A673 (cell line): ENCODE results near the gene CBX5. TPM values are rescaled to one million over a fixed set of nuclear protein-coding genes. Genes with fewer than 3 reads are reported as not detected.
"Not testable (repeated sequence)": the region's sequence is repeated elsewhere in the genome, so short reads cannot be mapped to it uniquely, and the experiment has no call there.

Experiments
- BruUV-seq: library from RNA; stranded (reverse); fragments of 400-500 nt; replicated peaks from 2 replicates; lab custom pipeline; 2021; lab: Mats Ljungman, UMichigan
- CTCF ChIA-PET: fragments of 300-600 bp; sonication (Branson Sonifier 250); formaldehyde crosslinking; loops from one replicate; lab custom pipeline; 2022; ENCODE audit warnings: antibody characterized with exemption; lab: Charles Lee
- POLR2A ChIA-PET: fragments of 300-600 bp; sonication (Branson Sonifier 250); formaldehyde crosslinking; loops from one replicate; lab custom pipeline; 2022; ENCODE audit warnings: antibody characterized with exemption; ENCODE audit not compliant: low non-redundant PET; lab: Charles Lee
- DNase-seq: peaks from one replicate; pipeline ENCODE4 v3.0.0-alpha.2; 2015; ENCODE audit warnings: low spot score
- H3K27ac ChIP-seq: fragments of 200-600 bp; sonication (generic); 2 replicates; pipeline ENCODE4 v1.5.1; 2016; ENCODE audit warnings: mixed run types, low read depth, mild to moderate bottlenecking, mixed read lengths, antibody characterized with exemption, low read length; ENCODE audit not compliant: poor library complexity, severe bottlenecking
- H3K27me3 ChIP-seq: fragments of 200-600 bp; sonication (generic); replicated peaks from 2 replicates; pipeline ENCODE4 v1.6.1; 2017; ENCODE audit warnings: mixed run types, low read depth, mild to moderate bottlenecking, mixed read lengths, antibody characterized with exemption, low read length; ENCODE audit not compliant: insufficient read depth, poor library complexity
- H3K36me3 ChIP-seq: fragments of 200-600 bp; sonication (generic); 2 replicates; pipeline ENCODE4 v1.6.1; 2016; ENCODE audit warnings: mixed run types, mild to moderate bottlenecking, mixed read lengths, antibody characterized with exemption, low read length; ENCODE audit not compliant: insufficient read depth, poor library complexity, severe bottlenecking
- H3K4me1 ChIP-seq: fragments of 200-600 bp; sonication (generic); 2 replicates; pipeline ENCODE4 v1.6.1; 2017; ENCODE audit warnings: mixed run types, mild to moderate bottlenecking, mixed read lengths, antibody characterized with exemption, low read length; ENCODE audit not compliant: insufficient read depth, poor library complexity, severe bottlenecking
- H3K4me3 ChIP-seq: fragments of 200-600 bp; sonication (generic); 2 replicates; pipeline ENCODE4 v1.5.1; 2016; ENCODE audit warnings: low read depth, mixed run types, mild to moderate bottlenecking, mixed read lengths, low read length; ENCODE audit not compliant: poor library complexity, severe bottlenecking
- H3K9me3 ChIP-seq: fragments of 200-600 bp; sonication (generic); 2 replicates; pipeline ENCODE4 v1.6.1; 2016; ENCODE audit warnings: mixed run types, low read depth, mild to moderate bottlenecking, mixed read lengths, antibody characterized with exemption, low read length; ENCODE audit not compliant: poor library complexity, severe bottlenecking
- EZH2 ChIP-seq: fragments of 200-600 bp; sonication (generic); IDR thresholded peaks from 2 replicates; pipeline ENCODE4 v1.6.1; 2017; ENCODE audit warnings: borderline replicate concordance, low read depth, mild to moderate bottlenecking, mixed read lengths, antibody characterized with exemption, low read length; ENCODE audit not compliant: poor library complexity, severe bottlenecking
- intact Hi-C: fragments of 100-400 bp; cut with micrococcal nuclease; formaldehyde crosslinking; loops from one replicate; pipeline ENCODE4 v1.10.0; 2022; ENCODE audit not compliant: unreplicated experiment
- total RNA-seq: library from RNA; stranded (reverse); gene quantifications from 2 replicates; pipeline ENCODE4 v1.2.3, GENCODE V29; 2021
- TF ChIP-seq, protein P1 (sequence below): fragments of 300-800, 200-600 bp; sonication (generic); conservative IDR thresholded peaks from 2 replicates; pipeline ENCODE4 v1.5.1; 2017; ENCODE audit warnings: low read depth, mild to moderate bottlenecking, antibody characterized with exemption, low read length, moderate library complexity, mixed read lengths

Gene CBX5
- total RNA-seq, 1 experiment from 2014 or later = 254 TPM

DNA sequence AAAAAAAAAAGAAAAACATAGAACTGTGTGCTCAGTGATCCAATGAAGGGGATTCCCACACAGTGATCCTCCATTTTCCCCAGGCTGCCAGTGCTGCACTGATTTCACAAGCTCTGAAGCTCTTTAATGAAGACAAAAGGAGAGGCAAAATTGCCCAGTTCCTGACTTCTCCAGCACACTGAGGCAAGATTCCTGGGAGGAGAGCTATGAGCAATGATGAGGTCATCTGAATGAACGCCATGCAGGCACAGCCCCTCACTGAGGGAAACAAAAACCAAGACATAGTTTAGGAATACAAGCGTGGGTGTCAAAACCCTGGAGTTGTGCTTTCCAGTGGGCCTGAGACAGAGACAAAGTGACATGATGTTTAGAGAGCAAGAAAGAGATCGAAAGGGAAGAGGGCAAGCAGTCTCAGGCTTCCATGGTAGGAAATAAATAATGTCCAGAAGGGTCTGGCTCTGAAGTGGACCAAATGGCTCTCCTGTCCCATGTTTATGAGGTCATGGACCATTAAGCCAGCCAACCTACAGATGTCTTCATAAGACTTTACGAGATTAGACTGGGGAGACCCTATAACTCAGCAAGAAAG is 50.2 kb downstream of the CBX5 start:
- DNase-seq = peak; percentile 80
- no TSS peak for BruUV-seq
- intact Hi-C loops = no loop called here
- no peaks in the 10 kb centered on the region for H3K27me3 ChIP-seq
- TF ChIP-seq EZH2 = no peak
- TF ChIP-seq, protein P1, sequence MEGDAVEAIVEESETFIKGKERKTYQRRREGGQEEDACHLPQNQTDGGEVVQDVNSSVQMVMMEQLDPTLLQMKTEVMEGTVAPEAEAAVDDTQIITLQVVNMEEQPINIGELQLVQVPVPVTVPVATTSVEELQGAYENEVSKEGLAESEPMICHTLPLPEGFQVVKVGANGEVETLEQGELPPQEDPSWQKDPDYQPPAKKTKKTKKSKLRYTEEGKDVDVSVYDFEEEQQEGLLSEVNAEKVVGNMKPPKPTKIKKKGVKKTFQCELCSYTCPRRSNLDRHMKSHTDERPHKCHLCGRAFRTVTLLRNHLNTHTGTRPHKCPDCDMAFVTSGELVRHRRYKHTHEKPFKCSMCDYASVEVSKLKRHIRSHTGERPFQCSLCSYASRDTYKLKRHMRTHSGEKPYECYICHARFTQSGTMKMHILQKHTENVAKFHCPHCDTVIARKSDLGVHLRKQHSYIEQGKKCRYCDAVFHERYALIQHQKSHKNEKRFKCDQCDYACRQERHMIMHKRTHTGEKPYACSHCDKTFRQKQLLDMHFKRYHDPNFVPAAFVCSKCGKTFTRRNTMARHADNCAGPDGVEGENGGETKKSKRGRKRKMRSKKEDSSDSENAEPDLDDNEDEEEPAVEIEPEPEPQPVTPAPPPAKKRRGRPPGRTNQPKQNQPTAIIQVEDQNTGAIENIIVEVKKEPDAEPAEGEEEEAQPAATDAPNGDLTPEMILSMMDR = no peak
- CTCF ChIA-PET = interaction anchor here (0.6 to 0.8 kb wide), 3 partner anchors 22 to 519 kb away, joined by 4 to 9 read pairs (median 4); no protein-coding TSS in a partner anchor
- H3K9me3 ChIP-seq = no peaks in the 10 kb centered on the region
- H3K36me3 ChIP-seq = no peaks in the 10 kb centered on the region
- H3K27ac ChIP-seq = peak overlapping the region; percentile 15
- no peak overlapping the region for H3K4me3 ChIP-seq
- peaks cover 4% of the 10 kb centered on the region for H3K4me1 ChIP-seq
- POLR2A ChIA-PET = interaction anchor here (0.6 to 0.8 kb wide), 2 partner anchors 73 to 488 kb away, joined by 10 to 11 read pairs; no protein-coding TSS in a partner anchor

DNA sequence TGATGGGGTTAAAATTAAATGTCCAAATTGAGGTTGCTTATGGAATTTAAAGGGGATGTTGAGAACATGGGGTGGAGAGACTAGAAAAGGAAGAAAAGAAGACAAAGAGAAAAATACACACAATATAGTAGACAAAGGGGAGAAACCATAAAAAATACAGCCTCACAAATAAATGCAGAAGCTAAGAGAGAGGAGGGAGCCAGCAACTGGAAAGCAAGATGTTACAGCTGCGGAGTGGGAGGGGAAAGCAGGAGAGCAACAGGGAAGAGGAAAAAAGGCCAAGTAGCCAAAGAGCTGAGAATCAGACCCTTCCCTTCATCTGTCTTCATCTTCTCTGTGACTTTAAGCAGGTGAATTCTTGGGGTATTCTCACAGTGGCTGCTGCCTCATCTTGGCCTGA is 51.5 kb downstream of the CBX5 start:
- intact Hi-C loops = no loop called here
- no peak for DNase-seq
- Histone ChIP-seq H3K4me3 (no peak overlapping the region), H3K27ac (no peak overlapping the region), H3K4me1 (peaks cover 4% of the 10 kb centered on the region), H3K36me3 (no peaks in the 10 kb centered on the region), H3K9me3 (no peaks in the 10 kb centered on the region), H3K27me3 (no peaks in the 10 kb centered on the region)
- ChIA-PET POLR2A (interaction anchor here (0.6 to 0.8 kb wide), 3 partner anchors 74 to 109 kb away, joined by 3 to 11 read pairs (median 4); no protein-coding TSS in a partner anchor), CTCF (interaction anchor here (0.7 kb wide), 1 partner anchor 73 kb away, joined by 3 read pairs; no protein-coding TSS in a partner anchor)
- no TSS peak for BruUV-seq
- TF ChIP-seq EZH2 = no peak
- TF ChIP-seq, protein P1 = no peak

DNA sequence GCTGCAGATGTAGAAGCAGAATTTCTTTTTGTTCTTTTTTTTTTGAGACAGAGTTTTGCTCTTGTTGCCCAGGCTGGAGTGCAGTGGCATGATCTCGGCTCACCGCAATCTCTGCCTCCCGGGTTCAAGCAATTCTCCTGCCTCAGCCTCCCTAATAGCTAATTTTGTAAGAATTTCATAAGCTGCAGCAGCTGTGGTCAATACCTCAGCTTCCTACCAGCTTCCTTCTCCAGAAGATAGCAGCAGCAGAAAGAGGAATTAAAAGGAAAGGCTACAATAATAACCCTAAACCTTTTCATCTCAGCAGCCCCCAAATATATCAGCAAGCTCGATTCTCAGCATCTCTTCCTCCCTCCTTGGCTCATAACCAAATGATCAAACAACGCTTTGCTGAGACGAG is 52.0 kb downstream of the CBX5 start:
- BruUV-seq, DNase-seq, CTCF ChIA-PET, H3K36me3 ChIP-seq, H3K27me3 ChIP-seq, H3K4me3 ChIP-seq, H3K9me3 ChIP-seq, intact Hi-C loops, H3K27ac ChIP-seq, H3K4me1 ChIP-seq: not testable (repeated sequence)
- POLR2A ChIA-PET = interaction anchor here (0.6 to 0.7 kb wide), 2 partner anchors 98 to 109 kb away, joined by 3 to 4 read pairs; no protein-coding TSS in a partner anchor
